A549 treated with Hydrocortisone at 1 μM for 4 hours (cell line): ENCODE results near the gene MMP27. TPM values are rescaled to one million over a fixed set of nuclear protein-coding genes. Genes with fewer than 3 reads are reported as not detected.

Source experiments
- total RNA-seq: library from RNA; stranded (reverse); fragments of 200-300 nt; extraction: Qiagen RNA extraction; gene quantifications from 5 replicates; pipeline ENCODE4 v1.2.3, GENCODE V29; 2022

The MMP27 gene
- not detected in 5 replicates for total RNA-seq

DNA sequence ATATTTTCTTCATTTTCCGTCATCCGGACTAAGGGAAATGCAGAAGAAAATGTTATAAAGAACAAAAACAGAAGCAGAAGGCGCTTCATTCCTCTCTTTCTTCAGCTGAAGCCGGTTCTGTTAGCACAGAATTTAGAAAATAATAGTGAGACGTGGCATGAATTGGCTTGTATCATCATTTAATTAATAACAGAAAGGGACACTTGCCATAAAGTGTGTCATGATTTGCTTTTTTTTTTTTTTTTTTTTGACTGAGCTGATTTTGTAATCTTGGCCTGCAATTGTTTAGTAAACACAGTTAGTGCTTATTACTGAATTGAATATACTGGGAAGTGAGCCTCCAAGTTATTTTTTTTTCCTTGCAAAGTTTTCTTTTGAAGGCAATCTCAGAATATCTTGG, at the start of gene MMP27:
TSS of gene MMP27 (minus strand) at position 144 of the 400 bp plus-strand sequence. CDS start at position 89, 55 bp downstream.

DNA sequence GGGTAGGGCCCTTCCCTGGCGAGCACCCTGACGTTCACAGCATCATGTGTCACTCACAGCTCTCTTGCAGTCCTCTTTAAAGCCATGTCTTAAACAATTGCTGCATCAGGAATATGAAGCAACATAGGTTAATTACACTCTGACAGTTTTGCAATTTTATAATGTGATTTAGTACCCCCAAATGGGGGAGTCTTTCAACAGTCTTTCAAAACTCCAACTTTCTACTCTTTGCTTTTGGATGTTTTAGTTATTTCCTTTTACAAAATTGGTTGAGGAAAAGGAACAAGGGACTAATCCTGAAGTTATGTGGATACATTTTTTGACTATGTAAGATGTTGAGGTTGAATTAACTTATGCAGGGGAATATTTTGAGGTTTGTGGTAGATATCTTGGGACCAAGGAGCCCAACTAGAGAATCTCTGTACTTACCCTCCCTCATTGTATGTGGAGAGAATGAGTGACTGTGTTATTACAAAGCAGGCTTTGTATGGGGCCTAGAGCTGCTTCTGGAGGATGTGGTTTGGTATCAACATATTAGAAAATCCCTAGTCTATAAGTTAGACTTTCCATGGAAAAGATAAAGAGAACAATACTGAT, 19.4 kb upstream of the MMP27 start, which contains the start of gene MMP8:
TSS of gene MMP8 (minus strand) at position 51 of the 597 bp plus-strand sequence. CDS start 99 bp downstream, outside the sequence.

Other genes with a start within 250 kb of the MMP27 start
- 21.8 to 34.2 TPM (median 23.2 TPM) in 5 replicates for gene MMP7, start 175.0 kb downstream of the MMP27 start, total RNA-seq
- gene MMP20, start 80.4 kb downstream of the MMP27 start, total RNA-seq: not detected in 5 replicates
- gene MMP8, start 19.2 kb upstream of the MMP27 start, total RNA-seq: not detected in 5 replicates
- gene MMP10, start 74.9 kb upstream of the MMP27 start, total RNA-seq: 0.62 to 1.5 TPM (median 0.96 TPM) in 5 replicates
- gene MMP1, start 92.4 kb upstream of the MMP27 start, total RNA-seq: 0.43 to 1.4 TPM (median 0.68 TPM) in 5 replicates
- gene MMP3, start 137.8 kb upstream of the MMP27 start, total RNA-seq: 0.12 TPM in 1 of 5 replicates, not detected in the others
- gene MMP12, start 169.2 kb upstream of the MMP27 start, total RNA-seq: 0.06 to 0.14 TPM (median 0.08 TPM) in 3 of 5 replicates, not detected in the others
- 0.07 TPM in 1 of 5 replicates, not detected in the others for gene MMP13, start 250.0 kb upstream of the MMP27 start, total RNA-seq